Measurements from ENCODE around the gene DNAH3. TPM values are rescaled to one million over a fixed set of nuclear protein-coding genes. Genes with fewer than 3 reads are reported as not detected.
"Not testable (repeated sequence)": the region's sequence is repeated elsewhere in the genome, so short reads cannot be mapped to it uniquely, and the experiment has no call there.

The DNAH3 gene
- total RNA-seq, 2 experiments from 2014 or later = not detected

DNA sequence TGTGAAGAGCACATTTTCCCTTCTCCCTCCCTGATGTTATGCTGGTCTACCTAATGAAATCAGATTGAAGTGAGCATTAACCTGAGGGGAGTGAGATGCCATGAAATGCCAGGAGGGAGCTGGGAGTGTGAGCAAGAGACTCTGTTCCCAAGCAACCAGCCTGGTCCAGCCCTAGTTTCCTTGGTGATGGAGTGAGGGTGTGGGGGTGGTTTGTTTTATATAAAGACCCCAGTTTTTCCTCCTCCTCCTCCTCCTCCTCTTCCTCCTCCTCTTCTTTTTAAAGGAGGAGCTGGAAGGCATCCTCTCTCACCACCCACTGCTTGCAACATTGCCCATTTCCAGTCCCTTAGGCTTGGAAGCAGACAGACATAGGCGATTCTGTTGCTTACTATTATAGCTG, 97.1 kb downstream of the DNAH3 start:
- H3K27me3 Mint-ChIP-seq = peaks cover 22% of the 10 kb centered on the region
- POLR2A ChIA-PET = no interaction called here
- H3K36me3 Mint-ChIP-seq = no peaks in the 10 kb centered on the region
- intact Hi-C loops (cut with micrococcal nuclease) = no loop called here
- no peak overlapping the region for H3K4me3 Mint-ChIP-seq
- no peak overlapping the region for H3K27ac Mint-ChIP-seq
- H3K9me3 Mint-ChIP-seq = no peaks in the 10 kb centered on the region
- H3K4me1 Mint-ChIP-seq (ENCODE audit: low read depth) = no peaks in the 10 kb centered on the region
- DNase-seq = no peak
- CTCF ChIA-PET = no interaction called here

DNA sequence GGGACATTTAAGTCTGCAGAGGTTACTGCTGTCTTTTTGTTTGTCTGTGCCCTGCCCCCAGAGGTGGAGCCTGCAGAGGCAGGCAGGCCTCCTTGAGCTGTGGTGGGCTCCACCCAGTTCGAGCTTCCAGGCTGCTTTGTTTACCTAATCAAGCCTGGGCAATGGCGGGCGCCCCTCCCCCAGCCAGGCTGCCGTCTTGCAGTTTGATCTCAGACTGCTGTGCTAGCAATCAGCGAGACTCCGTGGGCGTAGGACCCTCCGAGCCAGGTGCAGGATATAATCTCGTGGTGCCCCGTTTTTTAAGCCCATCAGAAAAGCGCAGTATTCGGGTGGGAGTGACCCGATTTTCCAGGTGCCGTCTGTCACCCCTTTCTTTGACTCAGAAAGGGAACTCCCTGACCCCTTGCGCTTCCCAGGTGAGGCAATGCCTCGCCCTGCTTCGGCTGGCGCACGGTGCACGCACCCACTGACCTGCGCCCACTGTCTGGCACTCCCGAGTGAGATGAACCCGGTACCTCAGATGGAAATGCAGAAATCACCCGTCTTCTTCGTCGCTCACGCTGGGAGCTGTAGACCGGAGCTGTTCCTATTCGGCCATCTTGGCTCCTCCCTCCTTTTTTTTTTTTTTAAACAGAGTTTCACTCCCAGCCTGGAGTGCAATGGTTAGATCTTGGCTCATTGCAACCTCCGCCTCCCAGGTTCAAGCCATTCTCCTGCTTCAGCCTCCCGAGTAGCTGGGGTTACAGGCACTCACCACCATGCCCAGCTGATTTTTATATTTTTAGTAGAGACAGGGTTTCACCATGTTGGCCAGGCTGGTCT, 102.3 kb downstream of the DNAH3 start:
- H3K4me1 Mint-ChIP-seq (ENCODE audit: low read depth); intact Hi-C loops (cut with micrococcal nuclease); DNase-seq; H3K27ac Mint-ChIP-seq; H3K36me3 Mint-ChIP-seq; CTCF ChIA-PET; H3K4me3 Mint-ChIP-seq; H3K9me3 Mint-ChIP-seq; POLR2A ChIA-PET: not testable (repeated sequence)
- peaks cover 13% of the 10 kb centered on the region for H3K27me3 Mint-ChIP-seq

DNA sequence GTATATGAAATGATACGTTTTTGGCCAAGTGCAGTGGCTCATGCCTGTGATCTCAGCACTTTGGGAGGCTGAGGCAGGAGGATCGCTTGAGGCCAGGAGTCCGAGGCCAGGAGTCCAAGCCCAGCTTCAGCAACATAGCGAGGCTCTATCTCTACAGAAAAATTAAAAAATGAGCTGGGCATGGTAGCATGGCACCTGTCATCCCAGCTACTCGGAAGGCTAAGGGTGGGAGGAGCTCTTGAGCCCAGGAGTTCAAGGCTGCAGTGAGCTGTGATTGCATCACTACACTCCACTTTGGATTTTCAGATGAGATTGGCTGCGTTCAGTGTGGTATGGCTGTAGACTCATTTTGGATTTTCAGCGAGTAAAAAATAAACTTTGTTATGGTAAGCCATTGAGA, 112.4 kb downstream of the DNAH3 start:
- ChIA-PET CTCF (no interaction called here), POLR2A (no interaction called here)
- intact Hi-C loops (cut with micrococcal nuclease) = no loop called here
- Mint-ChIP-seq H3K27ac (no peak overlapping the region), H3K4me1 (ENCODE audit: low read depth) (no peaks in the 10 kb centered on the region), H3K36me3 (no peaks in the 10 kb centered on the region), H3K27me3 (no peaks in the 10 kb centered on the region), H3K9me3 (no peaks in the 10 kb centered on the region), H3K4me3 (no peak overlapping the region)
- DNase-seq = no peak

DNA sequence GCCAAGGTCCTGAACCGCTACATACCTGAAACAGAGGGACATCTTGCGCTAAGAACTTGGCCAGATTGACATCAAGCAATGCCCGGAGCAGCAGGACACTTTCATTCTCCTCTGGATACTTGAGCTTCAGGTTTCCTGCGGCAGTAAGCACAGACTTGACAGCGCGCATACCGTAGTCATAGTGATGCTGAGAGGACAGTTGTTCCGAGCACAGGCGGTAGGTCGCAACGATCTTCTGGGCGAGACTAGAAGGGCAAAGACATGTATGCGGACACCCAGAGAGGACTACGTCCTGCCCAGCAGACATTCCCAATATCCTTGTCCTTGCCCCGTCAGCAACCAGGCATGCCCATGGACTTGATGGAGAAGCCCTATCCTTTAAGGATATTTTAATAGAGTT, 112.9 kb downstream of the DNAH3 start:
- H3K9me3 Mint-ChIP-seq = no peaks in the 10 kb centered on the region
- no peaks in the 10 kb centered on the region for H3K27me3 Mint-ChIP-seq
- no peaks in the 10 kb centered on the region for H3K36me3 Mint-ChIP-seq
- H3K4me1 Mint-ChIP-seq (ENCODE audit: low read depth) = no peaks in the 10 kb centered on the region
- ChIA-PET POLR2A (no interaction called here), CTCF (no interaction called here)
- no peak overlapping the region for H3K27ac Mint-ChIP-seq
- no peak overlapping the region for H3K4me3 Mint-ChIP-seq
- intact Hi-C loops (cut with micrococcal nuclease) = no loop called here
- DNase-seq = no peak

DNA sequence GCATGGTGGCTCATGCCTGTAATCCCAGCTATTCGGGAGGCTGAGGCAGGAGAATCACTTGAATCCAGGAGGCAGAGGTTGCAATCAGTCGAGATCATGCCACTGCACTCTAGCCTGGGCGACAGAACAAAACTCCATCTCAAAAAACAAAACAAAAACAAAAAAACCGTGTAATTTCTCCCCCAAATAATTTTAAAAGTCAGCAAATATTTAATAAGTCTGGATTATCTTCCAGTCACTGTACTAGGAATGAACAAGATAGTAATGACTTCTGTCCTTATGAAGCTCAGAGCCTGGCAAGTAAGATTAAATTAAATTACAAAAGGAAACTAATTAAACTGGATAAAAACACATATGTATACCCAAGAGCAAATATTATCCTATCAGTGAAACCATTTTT, 113.5 kb downstream of the DNAH3 start:
- POLR2A ChIA-PET = no interaction called here
- intact Hi-C loops (cut with micrococcal nuclease) = no loop called here
- H3K27me3 Mint-ChIP-seq = peaks cover under 1% of the 10 kb centered on the region
- CTCF ChIA-PET = no interaction called here
- no peak for DNase-seq
- no peaks in the 10 kb centered on the region for H3K36me3 Mint-ChIP-seq
- H3K4me3 Mint-ChIP-seq = no peak overlapping the region
- no peaks in the 10 kb centered on the region for H3K4me1 Mint-ChIP-seq (ENCODE audit: low read depth)
- H3K27ac Mint-ChIP-seq = no peak overlapping the region
- no peaks in the 10 kb centered on the region for H3K9me3 Mint-ChIP-seq

DNA sequence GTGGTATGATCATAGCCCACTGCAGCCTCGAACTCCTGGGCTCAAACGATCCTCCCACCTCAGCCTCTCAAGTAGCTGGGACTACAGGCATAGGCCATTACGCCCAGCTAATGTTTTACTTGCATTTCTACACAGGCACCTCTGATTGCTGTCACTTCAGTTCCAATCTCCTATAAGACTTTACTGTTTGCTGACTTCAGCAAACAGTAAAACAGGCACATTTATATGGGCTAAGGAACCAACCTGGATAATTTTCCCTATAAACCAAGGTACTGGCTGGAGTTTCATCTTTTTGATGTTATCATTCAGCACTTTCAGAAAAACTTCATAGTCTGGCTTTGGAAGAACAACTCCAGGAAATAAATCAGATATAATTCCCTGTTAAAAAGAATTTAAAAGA, 114.2 kb downstream of the DNAH3 start:
- POLR2A ChIA-PET = no interaction called here
- DNase-seq = no peak
- H3K27ac Mint-ChIP-seq = no peak overlapping the region
- intact Hi-C loops (cut with micrococcal nuclease) = no loop called here
- peaks cover 3% of the 10 kb centered on the region for H3K27me3 Mint-ChIP-seq
- H3K36me3 Mint-ChIP-seq = no peaks in the 10 kb centered on the region
- CTCF ChIA-PET = interaction anchor here (1.4 kb wide), 1 partner anchor 36 kb away, joined by 3 read pairs; no protein-coding TSS in a partner anchor
- no peaks in the 10 kb centered on the region for H3K4me1 Mint-ChIP-seq (ENCODE audit: low read depth)
- H3K9me3 Mint-ChIP-seq = no peaks in the 10 kb centered on the region
- no peak overlapping the region for H3K4me3 Mint-ChIP-seq

DNA sequence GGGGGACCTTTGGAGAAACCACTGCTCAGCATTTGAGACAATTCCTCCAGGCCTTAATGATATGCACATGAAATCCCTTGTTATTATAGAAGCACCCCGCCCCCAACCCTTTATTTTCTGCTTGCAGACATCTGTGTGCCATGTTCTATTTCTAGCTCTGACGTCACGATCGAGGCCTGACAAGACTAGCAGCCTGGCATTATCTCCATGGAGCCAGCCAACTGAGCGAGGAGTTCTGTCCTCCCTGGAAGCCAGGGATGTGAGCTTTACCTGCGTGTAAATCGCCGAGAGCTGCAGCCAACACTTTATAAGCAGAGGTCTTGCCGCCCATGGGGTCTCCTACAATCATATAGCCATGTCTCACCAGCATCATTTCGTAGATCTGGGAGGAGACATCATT, 116.9 kb downstream of the DNAH3 start:
- H3K27ac Mint-ChIP-seq = no peak overlapping the region
- ChIA-PET POLR2A (no interaction called here), CTCF (no interaction called here)
- H3K4me1 Mint-ChIP-seq (ENCODE audit: low read depth) = no peaks in the 10 kb centered on the region
- no peak overlapping the region for H3K4me3 Mint-ChIP-seq
- peaks cover 6% of the 10 kb centered on the region for H3K27me3 Mint-ChIP-seq
- intact Hi-C loops (cut with micrococcal nuclease) = no loop called here
- no peak for DNase-seq
- H3K36me3 Mint-ChIP-seq = no peaks in the 10 kb centered on the region
- H3K9me3 Mint-ChIP-seq = no peaks in the 10 kb centered on the region

DNA sequence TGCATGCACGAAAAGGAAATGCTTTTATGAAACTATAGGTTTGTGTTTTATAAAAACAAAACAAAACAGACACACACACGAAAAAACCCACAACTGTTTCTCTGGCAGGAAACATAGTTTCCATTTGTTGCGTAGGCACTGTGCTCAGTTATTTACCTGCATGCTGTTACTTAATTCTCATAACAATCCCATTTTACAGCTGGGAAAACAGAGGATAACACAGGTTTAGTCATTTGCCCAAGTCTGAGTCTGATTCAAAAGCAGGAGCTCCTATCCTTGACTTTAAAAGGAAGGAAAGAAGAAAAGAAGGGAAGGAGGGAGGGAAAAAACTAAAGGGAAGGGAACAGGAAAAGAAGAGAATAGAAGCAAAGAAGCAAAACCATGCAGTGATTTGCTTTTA, 117.4 kb downstream of the DNAH3 start:
- CTCF ChIA-PET = interaction anchor here (1.2 kb wide), 1 partner anchor 183 kb away, joined by 3 read pairs; no protein-coding TSS in a partner anchor
- peaks cover 6% of the 10 kb centered on the region for H3K27me3 Mint-ChIP-seq
- intact Hi-C loops (cut with micrococcal nuclease) = no loop called here
- H3K9me3 Mint-ChIP-seq = no peaks in the 10 kb centered on the region
- no peak overlapping the region for H3K27ac Mint-ChIP-seq
- H3K4me1 Mint-ChIP-seq (ENCODE audit: low read depth) = no peaks in the 10 kb centered on the region
- no peaks in the 10 kb centered on the region for H3K36me3 Mint-ChIP-seq
- no peak for DNase-seq
- POLR2A ChIA-PET = no interaction called here
- no peak overlapping the region for H3K4me3 Mint-ChIP-seq

DNA sequence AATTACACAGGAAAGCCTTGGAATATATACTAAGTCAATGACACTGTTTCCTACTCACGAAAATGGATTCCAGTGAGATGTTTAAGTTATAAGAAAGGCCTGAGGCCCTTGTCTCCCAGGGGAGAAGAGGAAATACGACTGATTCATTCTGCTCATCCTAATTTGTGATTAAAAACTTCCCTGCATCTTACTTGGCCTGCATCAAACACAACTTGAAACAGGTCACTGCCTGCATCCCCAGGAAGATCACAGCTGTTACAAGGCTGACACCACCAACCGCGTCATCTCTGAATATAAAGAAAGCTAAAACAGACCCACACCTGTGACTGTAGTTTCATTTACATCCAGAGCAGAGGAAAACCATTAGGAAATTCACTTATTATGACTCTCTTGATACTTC, 121.9 kb downstream of the DNAH3 start:
- H3K27me3 Mint-ChIP-seq = peaks cover 9% of the 10 kb centered on the region
- intact Hi-C loops (cut with micrococcal nuclease) = no loop called here
- H3K9me3 Mint-ChIP-seq = no peaks in the 10 kb centered on the region
- no peaks in the 10 kb centered on the region for H3K36me3 Mint-ChIP-seq
- H3K27ac Mint-ChIP-seq = no peak overlapping the region
- no peaks in the 10 kb centered on the region for H3K4me1 Mint-ChIP-seq (ENCODE audit: low read depth)
- no peak for DNase-seq
- ChIA-PET CTCF (interaction anchor here (1.1 kb wide), 1 partner anchor 33 kb away, joined by 4 read pairs; no protein-coding TSS in a partner anchor), POLR2A (no interaction called here)
- H3K4me3 Mint-ChIP-seq = no peak overlapping the region

DNA sequence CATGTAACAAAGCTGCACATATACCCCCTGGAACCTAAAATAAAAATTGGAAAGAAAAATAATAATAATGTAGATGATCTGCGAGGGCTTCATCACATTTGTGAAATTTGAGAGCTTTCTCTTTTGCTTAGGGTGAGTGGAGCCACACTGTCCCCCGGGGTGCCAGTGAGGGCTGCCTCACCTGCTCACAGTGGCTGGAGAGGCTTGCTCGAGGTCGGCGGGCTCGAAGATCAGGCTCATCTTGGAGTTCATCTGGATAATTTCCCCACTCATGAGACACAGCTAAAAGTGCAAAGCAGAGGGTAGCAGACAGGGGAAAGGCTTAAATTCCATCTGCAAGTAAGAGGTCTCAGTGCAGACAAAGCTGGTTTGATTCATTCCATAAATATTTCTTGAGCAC, 123.8 kb downstream of the DNAH3 start:
- intact Hi-C loops (cut with micrococcal nuclease) = no loop called here
- H3K4me1 Mint-ChIP-seq (ENCODE audit: low read depth) = peaks cover 5% of the 10 kb centered on the region
- H3K9me3 Mint-ChIP-seq = no peaks in the 10 kb centered on the region
- H3K4me3 Mint-ChIP-seq = no peak overlapping the region
- no peaks in the 10 kb centered on the region for H3K36me3 Mint-ChIP-seq
- peaks cover 5% of the 10 kb centered on the region for H3K27me3 Mint-ChIP-seq
- ChIA-PET POLR2A (no interaction called here), CTCF (no interaction called here)
- no peak overlapping the region for H3K27ac Mint-ChIP-seq
- DNase-seq = no peak

DNA sequence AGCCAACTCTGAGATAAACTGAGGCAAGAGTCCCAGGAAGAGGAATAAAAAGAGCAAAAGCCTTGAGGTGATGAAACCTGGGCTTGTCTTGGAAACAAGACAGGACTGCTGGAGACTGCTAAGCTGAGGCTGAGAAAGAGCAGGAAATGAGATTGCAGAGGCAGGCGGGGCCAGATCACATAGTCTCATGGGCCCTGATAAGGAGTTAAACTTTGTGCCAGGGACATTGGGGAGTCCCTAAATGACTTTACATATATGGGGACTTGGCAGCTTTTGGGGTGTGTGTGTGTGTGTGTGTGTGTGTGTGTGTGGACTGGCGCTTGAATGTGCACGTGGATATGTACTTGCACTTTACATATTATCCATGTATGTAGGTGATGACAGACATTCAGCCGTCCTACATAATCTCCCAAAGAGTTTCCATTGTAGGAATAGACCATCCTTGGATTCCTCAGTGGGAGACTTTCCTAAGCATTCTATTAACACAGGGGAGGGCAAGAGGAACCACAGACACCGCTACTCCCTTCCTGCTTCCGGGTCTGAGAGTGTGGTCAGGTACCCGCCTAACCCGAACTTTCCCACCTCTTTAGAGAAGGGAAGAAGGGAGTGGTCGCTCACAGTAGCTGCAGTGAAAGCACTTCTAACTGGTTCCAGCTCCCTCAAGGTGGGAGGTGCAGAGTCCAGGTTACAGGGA, 127.0 kb downstream of the DNAH3 start:
- no peaks in the 10 kb centered on the region for H3K9me3 Mint-ChIP-seq
- no peak overlapping the region for H3K4me3 Mint-ChIP-seq
- peaks cover 4% of the 10 kb centered on the region for H3K27me3 Mint-ChIP-seq
- H3K27ac Mint-ChIP-seq = no peak overlapping the region
- intact Hi-C loops (cut with micrococcal nuclease) = no loop called here
- H3K4me1 Mint-ChIP-seq (ENCODE audit: low read depth) = peaks cover 5% of the 10 kb centered on the region
- ChIA-PET POLR2A (no interaction called here), CTCF (interaction anchor here (0.7 kb wide), 1 partner anchor 171 kb away, joined by 3 read pairs; no protein-coding TSS in a partner anchor)
- no peaks in the 10 kb centered on the region for H3K36me3 Mint-ChIP-seq
- DNase-seq = peak; percentile 10

DNA sequence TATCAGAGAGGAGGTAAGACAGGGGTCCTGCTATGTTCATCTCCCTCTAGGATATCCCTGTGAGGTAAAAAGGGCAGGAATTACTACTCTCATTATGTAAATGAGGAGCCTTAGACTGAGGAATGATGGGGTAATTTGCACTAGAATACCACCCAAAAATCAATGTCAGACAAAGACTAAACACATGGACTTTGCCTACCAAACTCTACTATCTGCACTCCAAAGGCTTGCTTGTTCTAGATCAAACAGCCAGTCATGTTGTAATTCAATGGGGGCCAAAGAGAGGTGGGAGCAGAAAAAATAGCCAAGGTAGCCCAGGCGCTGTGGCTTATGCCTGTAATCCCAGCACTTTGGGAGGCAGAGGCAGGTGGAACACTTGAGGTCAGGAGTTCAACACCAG, 129.3 kb downstream of the DNAH3 start:
- no peak overlapping the region for H3K4me3 Mint-ChIP-seq
- DNase-seq = no peak
- ChIA-PET POLR2A (no interaction called here), CTCF (no interaction called here)
- no peaks in the 10 kb centered on the region for H3K9me3 Mint-ChIP-seq
- no peaks in the 10 kb centered on the region for H3K36me3 Mint-ChIP-seq
- H3K4me1 Mint-ChIP-seq (ENCODE audit: low read depth) = peaks cover 5% of the 10 kb centered on the region
- peaks cover 4% of the 10 kb centered on the region for H3K27me3 Mint-ChIP-seq
- intact Hi-C loops (cut with micrococcal nuclease) = no loop called here
- no peak overlapping the region for H3K27ac Mint-ChIP-seq

DNA sequence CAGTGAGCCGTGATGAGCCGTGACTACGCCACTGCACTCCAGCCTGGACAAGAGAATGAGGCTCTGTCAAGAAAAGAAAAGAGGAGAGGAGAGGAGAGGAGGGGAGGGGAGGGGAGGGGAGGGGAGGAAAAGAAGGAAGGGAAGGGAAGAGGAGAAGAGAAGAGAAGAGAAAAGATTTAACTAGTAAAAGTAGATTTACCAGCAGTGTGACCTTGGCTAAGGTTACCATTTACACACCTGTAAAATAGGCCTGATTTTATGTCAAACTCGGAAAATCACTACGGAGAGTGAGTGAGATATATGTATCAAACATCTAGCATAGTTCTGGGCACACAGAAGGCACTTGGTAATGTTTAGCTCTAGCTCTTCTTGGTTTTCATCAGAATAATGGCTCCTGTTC, 140.8 kb downstream of the DNAH3 start:
- Mint-ChIP-seq H3K36me3 (no peaks in the 10 kb centered on the region), H3K4me1 (ENCODE audit: low read depth) (no peaks in the 10 kb centered on the region), H3K9me3 (peaks cover 10% of the 10 kb centered on the region), H3K27me3 (peaks cover 15% of the 10 kb centered on the region), H3K27ac (no peak overlapping the region), H3K4me3 (no peak overlapping the region)
- intact Hi-C loops (cut with micrococcal nuclease) = no loop called here
- POLR2A ChIA-PET = no interaction called here
- CTCF ChIA-PET = no interaction called here
- no peak for DNase-seq

All from activated CD4-positive, alpha-beta memory T cell treated with anti-CD3 and anti-CD28 coated beads for 36 hours (primary cell).